GM19238 (cell line): ENCODE measurements around the gene BLM.
"Not testable (repeated sequence)": the region's sequence is repeated elsewhere in the genome, so short reads cannot be mapped to it uniquely, and the experiment has no call there.

Experiments used
- DNase-seq: peaks from one replicate; pipeline ENCODE4 v3.0.0; 2011; ENCODE audit warnings: low spot score; ENCODE audit not compliant: insufficient read length

BLM gene

DNA sequence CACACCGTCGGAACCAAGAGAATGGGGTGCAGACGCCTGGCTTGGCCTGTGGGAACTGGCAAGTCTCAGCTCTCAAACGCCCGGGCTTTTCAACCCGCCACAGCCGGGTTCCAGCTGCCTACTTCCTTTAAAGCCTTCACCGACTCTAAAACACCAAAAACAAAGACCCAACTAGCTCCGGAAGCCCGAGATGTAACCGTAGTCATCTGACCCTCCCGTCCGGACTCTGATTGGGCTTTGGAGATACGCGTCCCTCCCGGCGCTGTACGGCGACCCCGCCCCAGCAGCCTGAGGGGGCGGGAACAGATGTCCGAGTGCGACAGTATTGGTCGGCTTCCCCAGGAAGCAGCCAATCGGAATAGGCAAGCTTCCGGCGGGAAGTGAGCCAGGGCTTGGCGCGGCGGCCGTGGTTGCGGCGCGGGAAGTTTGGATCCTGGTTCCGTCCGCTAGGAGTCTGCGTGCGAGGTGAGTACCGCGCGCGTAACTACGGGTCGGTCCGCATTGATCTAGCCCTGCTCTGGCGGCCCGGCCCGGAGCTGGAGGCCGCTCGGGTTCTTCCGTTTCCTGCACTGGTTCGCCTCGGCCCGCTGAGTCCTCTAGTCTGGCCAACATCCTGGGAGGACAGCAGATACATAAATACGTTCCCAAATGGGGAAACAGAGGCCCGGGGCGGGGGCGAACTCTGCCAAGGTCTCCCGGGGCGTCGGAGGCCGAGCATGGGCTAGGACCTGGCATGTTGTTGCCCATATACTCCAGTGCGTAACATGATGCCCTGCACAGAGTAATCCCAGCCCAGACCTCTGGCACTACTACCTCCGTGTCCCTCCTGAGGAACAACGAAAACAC, at the start of gene BLM:
TSS of gene BLM (plus strand) at position 371 of the 846 bp plus-strand sequence. CDS start 30,047 bp downstream, outside the sequence.
- peak; percentile 95 for DNase-seq

DNA sequence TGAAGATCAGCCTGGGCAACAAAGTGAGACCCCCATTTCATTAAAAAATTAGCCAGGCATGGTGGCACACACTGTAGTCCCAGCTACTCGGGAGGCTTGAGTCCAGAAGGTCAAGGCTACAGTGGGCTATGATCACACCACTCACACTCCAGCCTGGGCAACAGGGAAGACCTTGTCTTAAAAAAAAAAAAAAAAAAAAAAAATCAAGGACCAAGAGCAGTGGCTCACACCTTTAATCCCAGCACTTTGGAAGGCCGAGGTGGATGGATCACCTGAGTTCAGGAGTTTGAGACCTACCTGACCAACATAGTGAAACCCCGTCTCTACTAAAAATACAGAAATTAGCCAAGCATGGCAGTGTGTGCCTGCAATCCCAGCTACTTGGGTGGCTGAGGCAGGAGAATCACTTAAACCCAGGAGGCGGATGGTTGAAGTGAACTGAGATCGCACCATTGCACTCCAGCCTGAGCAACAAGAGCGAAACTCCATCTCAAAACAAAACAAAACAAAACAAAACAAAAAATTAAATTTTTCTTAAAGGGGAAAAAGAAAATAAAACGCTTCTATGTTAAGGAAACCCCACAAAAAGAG, 49.3 kb upstream of the BLM start:
- not testable (repeated sequence) for DNase-seq

DNA sequence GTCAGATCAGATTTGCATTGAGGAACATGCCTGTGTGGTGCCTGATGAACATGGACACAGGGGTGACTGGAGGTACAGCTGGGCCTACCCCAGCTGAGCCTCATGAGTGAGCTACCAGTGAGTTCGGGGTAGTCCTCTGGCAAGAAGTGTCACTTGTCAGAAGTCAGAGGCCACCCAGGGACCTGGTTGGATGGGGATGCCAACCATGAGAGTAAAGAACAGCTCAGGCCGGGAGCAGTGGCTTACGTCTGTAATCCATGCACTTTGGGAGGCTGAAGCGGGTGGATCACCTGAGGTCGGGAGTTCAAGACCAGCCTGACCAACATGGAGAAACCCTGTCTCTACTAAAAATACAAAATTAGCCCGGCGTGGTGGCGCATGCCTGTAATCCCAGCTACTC, 46.5 kb upstream of the BLM start:
- not testable (repeated sequence) for DNase-seq

DNA sequence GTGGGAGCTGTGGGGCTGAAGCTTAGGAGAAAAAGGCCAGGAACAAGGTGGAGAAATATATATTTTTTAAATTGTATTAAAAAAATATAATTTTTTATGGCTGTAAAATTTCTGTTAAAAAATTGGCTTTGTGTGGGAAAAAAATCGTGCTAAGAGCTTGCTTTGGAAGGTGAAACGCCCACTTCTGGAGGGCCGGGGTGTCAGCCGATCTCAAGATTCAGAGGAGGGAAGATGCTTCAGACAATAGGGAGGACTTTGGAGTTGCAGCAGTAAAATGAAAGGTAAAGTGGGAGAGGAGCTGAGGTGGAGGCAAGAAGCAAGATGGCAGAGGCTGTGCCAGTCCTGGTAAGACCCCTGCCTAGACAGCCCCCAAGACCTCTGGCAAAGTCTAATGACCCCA, 45.9 kb upstream of the BLM start:
- DNase-seq = no peak

DNA sequence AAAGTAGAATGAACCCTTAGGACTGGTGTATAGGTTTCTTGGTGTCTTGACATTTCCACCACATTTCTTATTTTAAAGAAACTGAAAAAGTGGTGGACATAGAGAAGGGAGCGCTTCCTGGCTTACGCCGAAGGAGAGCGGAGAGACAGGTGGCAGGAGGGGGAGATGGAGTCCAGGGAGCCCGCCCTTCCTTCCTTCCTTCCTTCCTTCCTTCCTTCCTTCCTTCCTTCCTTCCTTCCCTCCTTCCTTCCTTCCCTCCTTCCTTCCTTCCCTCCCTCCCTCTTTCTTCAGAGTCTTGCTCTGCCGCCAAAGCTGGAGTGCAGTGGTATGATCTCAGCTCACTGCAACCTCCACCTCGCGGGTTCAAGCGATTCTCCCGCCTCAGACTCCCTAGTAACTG, 43.8 kb upstream of the BLM start:
- not testable (repeated sequence) for DNase-seq

DNA sequence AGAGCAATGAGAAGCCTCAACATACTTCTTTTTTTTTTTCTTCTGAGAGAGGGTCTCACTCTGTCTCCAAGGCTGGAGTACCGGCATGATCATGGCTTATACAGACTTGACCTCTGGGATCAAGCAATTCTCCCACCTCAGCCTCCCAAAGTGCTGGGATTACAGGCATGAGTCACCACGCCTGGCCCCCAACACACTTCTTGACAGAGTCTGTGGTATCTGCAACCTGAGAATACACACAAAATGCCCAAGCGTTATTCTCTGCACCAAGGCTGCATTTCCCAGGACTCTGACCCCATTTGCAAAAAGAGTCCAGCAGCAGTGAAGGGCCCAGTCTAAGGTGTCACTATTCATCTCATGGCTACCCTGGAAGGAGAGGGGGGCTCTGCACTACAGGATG, 42.7 kb upstream of the BLM start:
- no peak for DNase-seq

DNA sequence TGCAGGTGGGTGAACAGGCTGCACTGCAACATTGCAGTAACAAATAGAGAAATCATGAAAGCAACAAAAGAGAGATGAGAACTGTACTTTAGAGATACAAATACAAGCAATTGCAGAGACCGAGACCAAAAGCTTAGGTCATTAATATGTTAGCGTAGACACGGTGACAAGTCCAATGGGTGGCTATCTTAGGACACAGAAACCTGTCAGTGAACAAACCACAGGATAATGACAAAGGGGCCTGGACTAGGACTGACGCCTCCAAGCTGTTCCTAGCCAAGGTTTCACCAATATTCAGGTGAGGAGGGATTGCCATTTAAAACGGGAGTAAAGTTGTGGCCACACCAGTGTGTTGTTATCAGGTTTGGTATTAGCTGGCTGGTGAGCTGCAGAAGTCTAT, 41.7 kb upstream of the BLM start:
- no peak for DNase-seq

DNA sequence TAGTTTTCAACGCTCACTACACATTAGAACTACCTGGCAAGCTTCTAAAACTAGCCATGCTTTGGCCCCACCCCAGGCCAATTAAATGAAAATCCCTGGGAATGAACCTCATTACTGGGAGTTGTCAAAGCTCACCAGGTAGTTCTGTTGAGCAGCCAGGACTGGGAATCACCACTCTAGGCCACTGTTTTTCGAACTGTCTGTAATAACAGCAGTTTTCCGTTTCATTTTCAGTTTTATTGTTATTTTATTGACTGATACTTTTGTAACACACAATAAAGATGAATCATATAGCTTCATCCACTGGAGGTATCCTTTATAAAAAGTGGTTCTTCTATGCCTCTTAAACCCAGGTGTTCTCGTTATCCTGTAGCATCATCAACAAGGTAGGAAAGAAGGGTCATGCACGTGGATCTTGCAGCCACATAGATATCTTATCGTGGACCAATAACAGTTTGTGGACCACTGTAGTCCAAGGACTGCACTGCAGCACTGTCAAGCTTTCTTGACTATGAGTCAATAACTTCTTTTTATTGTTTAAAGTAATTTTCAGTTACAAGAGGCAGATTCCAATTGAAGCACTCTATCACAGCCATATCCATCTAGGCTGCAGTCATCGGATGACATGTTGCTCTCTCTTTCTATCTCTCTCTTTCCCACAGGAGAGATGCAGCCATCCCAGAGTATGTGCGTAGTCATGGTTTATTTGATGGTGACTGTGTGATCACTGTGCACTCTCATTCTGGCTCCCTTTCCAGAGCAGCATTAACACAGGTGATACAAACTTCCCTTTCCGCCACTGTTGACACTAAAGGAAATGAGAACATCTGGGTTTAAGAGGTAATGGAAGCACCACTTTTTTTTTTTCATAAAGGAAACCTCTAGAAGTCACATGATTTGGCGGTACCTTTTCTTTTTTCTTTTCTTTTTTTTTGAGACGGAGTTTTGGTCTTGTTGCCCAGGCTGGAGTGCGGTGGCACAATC, 39.0 kb upstream of the BLM start:
- no peak for DNase-seq

DNA sequence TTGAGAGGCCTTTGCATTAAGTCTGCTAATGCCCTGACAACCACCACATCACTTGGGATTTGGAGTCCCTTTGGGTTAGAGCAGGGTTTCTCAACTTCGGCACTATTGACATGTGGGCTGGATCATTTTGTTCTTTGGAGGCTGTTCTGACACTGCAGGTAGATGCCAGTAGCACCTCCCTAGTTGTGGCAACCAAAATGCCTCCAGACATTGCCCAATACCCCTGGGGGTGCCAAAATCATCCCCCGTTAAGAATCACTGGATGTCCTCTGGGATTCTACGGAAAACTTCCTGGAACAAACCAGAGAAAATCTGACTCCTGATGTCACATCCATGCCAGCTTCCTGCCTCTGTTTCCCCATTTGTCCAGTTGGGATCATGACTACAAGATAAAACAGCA, 37.2 kb upstream of the BLM start:
- no peak for DNase-seq

DNA sequence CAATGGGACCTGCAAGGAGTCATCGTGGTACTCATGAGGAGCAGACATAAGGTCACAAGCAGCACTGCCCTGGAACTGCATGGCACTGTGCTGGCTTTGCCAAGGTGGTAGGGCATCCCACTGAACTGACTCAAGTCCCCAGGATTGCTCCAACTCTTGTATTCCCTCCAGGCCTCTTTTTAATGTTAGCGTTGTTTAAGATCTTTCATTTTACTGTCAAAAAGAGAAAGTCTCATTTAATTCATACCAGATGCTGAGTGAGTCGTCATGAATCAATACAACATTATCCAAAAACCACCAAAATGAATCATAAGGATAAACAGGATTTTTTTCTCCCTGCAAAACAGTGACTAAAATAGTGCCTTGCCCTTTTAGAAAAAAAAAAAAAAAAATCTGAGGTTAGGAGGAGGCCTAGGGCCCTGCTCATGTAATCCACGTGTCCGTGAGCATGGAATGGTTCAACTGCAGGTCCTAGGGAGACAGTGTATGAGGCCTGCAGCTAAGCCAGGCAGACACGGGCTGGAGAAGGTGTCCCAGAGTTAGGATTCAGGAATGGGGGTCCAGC, 36.7 kb upstream of the BLM start:
- DNase-seq = no peak

DNA sequence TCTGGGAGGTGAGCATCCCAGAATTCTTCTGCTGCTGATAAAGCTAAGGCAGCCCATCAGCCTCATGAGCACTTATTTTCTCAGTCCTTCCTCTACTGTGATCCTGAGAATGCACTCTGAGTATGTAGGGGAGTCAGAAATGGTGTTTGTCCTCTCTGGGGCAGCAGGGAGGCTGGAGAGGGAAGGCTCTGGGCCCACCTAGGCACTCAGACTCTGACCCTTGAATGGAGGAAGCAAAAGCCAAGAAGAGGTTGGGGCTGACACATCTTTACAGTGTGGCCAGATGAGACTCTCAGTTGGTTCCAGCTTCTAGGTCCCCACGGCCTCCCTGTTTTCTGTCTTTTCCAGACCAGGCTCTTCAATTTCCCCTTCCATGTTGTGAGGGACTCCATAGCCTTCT, 36.1 kb upstream of the BLM start:
- DNase-seq = no peak

DNA sequence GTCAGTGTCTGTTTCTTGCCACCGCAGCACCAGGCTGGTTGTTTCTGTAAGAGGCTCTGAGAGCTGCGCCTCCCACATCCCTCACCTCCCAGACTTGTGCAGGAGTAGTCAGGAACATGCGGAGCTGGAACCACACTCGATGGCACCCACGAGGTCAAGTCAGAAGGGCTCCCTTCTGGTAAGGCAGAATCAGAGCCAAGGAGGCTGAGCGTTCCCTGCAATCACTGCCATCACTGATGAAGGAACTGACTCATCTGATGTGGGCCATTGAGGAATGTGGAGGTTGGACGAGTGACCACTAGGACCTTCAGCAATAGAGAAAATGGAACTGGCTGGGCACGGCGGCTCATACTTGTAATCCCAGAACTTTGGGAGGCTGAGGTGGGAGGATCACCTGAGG, 35.7 kb upstream of the BLM start:
- DNase-seq = no peak

DNA sequence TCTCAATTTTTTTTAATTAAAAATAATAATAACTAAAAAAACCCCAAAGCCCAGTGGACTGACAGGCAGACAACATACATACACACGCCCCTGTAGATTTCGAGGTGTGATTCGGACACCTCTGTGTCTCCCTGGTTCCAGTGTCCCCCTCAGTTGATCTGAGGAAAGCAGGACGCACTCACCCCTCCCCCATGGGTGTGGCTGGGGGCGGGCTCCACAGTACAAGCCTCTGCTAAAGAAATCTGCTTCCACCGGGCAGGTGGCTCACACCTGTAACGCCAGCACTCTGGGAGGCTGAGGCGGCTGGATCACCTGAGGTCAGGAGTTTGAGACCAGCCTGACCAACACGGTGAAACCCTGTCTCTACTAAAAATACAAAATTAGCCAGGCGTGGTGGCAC, 33.8 kb upstream of the BLM start:
- no peak for DNase-seq

DNA sequence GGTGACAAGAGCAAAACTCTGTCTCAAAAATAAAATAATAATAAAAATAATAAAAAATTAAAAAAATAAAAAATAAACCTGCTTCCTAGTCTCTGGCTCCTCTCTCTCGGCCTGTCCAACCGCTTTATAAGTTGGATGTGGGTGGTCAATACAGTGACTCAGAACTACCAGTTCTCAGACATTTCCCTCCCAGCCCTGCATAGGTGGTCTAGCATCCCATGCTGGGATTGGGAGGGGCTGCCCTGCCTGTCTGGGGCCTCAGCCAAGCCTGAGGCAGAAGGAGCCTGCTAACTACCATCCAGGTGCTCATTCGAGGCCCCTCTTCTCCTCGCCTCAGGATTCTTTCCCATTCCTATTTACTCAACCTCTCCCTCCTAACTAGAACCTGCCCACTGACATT, 33.3 kb upstream of the BLM start:
- no peak for DNase-seq

DNA sequence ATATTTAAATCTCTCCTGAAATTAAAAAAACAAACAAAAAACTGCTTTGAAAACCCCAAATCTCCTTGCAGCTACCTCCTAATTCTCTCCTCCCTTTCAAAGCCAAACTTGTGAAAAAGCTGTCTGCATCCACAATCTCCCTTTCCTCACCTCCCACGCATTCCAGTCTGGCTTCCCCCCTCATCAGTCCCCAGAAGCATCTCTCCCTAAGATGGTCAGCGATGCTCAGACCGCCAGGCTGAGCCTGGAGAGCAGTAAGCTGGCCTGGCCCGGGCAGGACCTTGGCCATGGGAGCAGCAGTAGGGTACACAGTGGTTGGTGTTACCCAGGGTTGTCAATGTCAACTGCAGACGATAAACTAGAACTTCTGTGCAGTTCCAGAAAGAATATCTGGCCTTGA, 32.9 kb upstream of the BLM start:
- no peak for DNase-seq

DNA sequence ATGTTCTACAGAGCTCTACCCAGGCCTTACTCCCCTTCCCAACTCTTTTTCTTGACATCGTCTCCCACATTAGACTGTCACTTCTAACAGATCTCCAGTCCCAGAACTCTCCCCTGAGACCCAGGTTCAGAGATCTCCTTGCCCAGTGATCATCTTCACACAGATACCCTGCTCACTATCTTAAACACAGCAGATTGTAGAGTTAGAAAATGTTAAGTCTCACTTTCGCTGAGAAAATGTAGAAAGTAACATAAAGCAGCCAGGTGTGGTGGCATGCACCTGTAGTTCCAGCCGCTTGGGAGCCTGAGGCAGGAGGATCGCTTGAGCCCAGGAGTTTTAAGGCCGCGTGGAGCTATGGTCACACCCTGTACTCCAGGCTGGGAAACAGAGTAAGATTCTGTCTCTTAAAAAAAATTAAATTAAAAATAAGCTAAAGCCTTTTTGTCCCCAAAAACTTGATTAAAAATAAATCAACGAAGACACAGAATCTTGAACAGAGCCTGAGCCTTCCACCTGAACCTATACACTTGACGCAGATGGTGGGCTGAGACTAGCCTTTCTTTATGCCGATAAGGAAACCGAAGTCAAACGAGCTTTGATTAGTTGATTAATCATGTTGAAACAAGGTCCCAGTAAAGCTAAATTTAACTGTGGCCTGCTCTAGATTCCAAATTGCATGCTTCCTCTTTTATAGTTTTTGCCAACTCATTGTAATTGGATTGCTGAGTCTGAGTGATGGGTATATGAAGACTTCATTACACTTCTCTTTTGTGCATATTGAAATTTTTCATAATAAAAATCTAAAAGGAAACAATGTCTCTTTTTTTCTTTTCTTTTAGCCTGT, 31.3 kb upstream of the BLM start:
- DNase-seq = no peak

DNA sequence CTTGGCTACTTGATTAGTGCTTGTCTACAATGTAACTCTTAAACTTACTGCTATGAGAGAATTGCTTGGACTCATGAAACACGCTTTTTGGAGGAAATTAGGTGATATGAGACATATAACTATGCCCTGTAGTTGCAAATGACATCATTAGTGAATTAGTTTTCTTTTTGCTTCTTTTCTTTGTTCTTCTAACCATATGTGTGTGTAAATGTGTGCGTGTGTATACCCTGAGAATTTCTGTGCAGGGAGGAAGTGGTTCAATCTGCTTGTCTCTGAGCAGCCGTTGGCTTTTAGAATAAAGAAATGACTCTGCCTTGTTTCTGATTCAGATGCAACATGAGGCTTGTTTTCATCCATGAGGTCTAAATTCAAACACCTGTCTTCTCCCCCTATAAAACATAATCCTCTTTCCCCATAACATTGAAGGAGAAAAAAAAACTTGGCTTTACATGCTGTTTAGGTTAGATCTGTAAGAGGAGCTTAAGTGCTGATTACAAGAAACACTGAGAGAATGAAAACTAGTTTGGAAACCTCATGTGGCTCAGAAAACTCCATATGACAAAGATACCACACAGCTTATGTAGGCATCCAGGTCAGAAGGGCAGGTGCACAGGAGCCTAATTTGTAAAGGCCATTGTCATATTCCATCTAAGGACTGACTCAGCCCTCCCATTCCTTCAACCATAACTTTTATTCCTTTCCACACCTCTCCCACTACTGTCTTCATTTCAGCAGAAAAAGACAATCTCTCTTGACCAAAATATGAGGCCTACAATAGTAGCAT, 30.5 kb upstream of the BLM start:
- peak; percentile 34 for DNase-seq

DNA sequence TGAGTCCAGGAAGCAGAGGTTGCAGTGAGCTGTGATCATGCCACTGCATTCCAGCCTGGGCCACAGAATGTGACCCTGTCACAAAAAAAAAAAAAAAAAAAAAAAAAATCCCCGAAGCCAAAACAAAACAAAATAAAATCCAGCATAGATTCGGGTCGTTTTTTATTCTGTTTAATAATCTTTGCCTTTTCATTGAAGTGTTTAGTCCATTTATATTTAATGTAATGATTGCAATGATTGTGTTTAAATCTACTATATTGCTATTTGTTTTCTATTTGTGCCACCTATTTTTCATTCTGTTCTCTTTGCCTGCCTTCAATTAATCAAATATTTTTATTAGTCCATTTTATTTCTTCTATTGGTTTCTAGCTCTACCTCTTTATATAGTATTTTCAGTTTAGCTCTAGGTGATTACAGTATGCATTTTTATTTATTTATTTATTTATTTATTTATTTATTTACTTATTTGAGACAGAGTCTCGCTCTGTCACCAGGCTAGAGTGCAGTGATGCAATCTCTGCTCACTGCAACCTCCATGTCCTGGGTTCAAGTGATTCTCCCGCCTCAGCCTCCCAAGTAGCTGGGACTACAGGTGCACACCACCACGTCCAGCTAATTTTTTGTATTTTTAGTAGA, 27.7 kb upstream of the BLM start:
- not testable (repeated sequence) for DNase-seq

DNA sequence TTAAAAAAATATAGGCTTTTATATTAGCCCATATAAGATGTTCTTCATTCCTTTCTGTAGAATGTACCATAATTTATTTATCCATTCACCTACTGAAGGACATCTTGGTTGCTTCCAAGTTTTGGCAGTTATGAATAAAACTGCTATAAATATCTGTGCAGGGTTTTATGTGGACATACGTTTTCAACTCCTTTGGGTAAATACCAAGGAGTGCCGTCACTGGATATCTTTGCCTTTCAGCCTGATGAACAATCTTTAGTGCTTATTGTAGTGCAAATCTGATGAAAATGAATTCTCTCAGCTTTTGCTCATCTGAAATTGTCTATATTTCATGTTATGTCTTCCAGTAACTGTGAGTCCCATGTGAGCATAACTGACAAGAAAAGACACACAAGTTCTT, 26.6 kb upstream of the BLM start:
- DNase-seq = no peak
